Measurements from ENCODE around the gene GH2. TPM values are rescaled to one million over a fixed set of nuclear protein-coding genes. Genes with fewer than 3 reads are reported as not detected.

GH2 gene
- total and polyA plus RNA-seq, 2 donors from 2014 or later: not detected

DNA sequence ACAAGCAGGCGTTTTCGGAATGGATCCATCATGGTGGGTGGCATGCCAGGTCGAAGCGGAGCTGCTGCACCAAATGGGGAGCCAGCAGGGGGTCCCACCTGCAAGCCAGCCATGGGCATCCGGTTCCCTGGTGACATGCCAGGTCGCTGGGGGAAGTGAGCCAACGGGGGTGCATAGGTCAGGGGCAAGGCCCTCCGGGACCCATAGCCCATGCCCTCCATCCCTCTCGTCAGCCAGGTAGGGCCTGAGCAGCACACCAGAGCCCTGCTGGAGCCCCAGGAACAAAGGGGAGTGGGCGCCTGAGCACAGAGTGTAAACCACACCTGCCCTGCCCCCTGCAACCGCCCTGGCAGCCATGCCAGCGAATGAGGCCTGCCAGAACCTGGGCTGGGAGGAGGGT, 44.3 kb downstream of the GH2 start:
- H3K36me3 ChIP-seq (ENCODE audit: control insufficient read depth in 2 of 3, insufficient read depth in 3 of 3, low read length in 3 of 3): peaks cover 0 to 30% (median 23%) of the 10 kb centered on the region in 3 donors
- intact Hi-C loops (cut with DNase I): no loop called here
- FAIRE-seq: no peak
- H3K27ac ChIP-seq (ENCODE audit: low read depth in 2 of 2, low read length in 2 of 2): no peak overlapping the region
- TF ChIP-seq, protein P1, sequence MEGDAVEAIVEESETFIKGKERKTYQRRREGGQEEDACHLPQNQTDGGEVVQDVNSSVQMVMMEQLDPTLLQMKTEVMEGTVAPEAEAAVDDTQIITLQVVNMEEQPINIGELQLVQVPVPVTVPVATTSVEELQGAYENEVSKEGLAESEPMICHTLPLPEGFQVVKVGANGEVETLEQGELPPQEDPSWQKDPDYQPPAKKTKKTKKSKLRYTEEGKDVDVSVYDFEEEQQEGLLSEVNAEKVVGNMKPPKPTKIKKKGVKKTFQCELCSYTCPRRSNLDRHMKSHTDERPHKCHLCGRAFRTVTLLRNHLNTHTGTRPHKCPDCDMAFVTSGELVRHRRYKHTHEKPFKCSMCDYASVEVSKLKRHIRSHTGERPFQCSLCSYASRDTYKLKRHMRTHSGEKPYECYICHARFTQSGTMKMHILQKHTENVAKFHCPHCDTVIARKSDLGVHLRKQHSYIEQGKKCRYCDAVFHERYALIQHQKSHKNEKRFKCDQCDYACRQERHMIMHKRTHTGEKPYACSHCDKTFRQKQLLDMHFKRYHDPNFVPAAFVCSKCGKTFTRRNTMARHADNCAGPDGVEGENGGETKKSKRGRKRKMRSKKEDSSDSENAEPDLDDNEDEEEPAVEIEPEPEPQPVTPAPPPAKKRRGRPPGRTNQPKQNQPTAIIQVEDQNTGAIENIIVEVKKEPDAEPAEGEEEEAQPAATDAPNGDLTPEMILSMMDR (IDR thresholded peaks at IDR 0.05; ENCODE audit: borderline replicate concordance, extremely low read depth, insufficient read depth): no peak
- peaks cover 0 to 32% (median 21%) of the 10 kb centered on the region in 3 donors for H3K4me1 ChIP-seq (ENCODE audit: control insufficient read depth in 2 of 3, insufficient read depth in 2 of 3, low read depth in 1 of 3, low read length in 3 of 3)
- no peak overlapping the region for H3K9ac ChIP-seq (ENCODE audit: low read length in 3 of 3)
- H3K4me3 ChIP-seq (ENCODE audit: low read length in 3 of 3): no peak overlapping the region
- no peaks in the 10 kb centered on the region for H3K9me3 ChIP-seq (ENCODE audit: control insufficient read depth in 2 of 3, insufficient read depth in 1 of 3, low read length in 3 of 3)
- DNase-seq: peak in 1 of 5 donors; percentile 81
- no peaks in the 10 kb centered on the region for H3K27me3 ChIP-seq (ENCODE audit: control insufficient read depth, insufficient read depth, low read length)

DNA sequence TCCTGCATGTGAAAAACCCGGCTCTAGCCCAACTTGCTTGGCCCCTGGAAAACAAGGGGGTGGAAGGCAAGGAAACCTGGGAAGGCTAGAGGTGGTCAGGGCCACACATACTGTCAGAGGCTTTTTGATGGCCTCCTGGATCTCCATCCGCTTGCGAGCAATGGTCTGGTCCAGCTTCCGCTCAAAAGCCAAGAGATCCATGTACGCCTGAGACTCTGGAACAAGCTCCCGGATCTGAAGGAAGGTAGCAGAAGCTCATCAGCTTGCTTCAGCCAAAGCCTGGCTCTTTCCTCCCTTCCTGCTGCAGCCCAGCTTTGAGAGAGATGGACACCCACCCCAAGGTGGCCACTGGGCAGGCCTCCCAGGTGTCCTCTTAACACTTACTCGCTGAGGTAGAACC, 44.9 kb downstream of the GH2 start:
- Histone ChIP-seq H3K9ac (ENCODE audit: low read length in 3 of 3) (no peak overlapping the region), H3K36me3 (ENCODE audit: control insufficient read depth in 2 of 3, insufficient read depth in 3 of 3, low read length in 3 of 3) (peaks cover 0 to 36% (median 23%) of the 10 kb centered on the region in 3 donors), H3K9me3 (ENCODE audit: control insufficient read depth in 2 of 3, insufficient read depth in 1 of 3, low read length in 3 of 3) (no peaks in the 10 kb centered on the region), H3K27me3 (ENCODE audit: control insufficient read depth, insufficient read depth, low read length) (no peaks in the 10 kb centered on the region), H3K27ac (ENCODE audit: low read depth in 2 of 2, low read length in 2 of 2) (no peak overlapping the region), H3K4me3 (ENCODE audit: low read length in 3 of 3) (no peak overlapping the region), H3K4me1 (ENCODE audit: control insufficient read depth in 2 of 3, insufficient read depth in 2 of 3, low read depth in 1 of 3, low read length in 3 of 3) (peaks cover 0 to 32% (median 21%) of the 10 kb centered on the region in 3 donors)
- FAIRE-seq (no peak), DNase-seq (no peak)
- TF ChIP-seq, protein P1 (IDR thresholded peaks at IDR 0.05; ENCODE audit: borderline replicate concordance, extremely low read depth, insufficient read depth): no peak
- intact Hi-C loops (cut with DNase I): no loop called here

GRCh38 chr17:63835167-63835720, 46.5 kb downstream of the GH2 start:
- TF ChIP-seq, protein P1 (IDR thresholded peaks at IDR 0.05; ENCODE audit: borderline replicate concordance, extremely low read depth, insufficient read depth): no peak
- peaks cover 3 to 52% (median 37%) of the 10 kb centered on the region in 3 donors for H3K36me3 ChIP-seq (ENCODE audit: control insufficient read depth in 2 of 3, insufficient read depth in 3 of 3, low read length in 3 of 3)
- H3K27ac ChIP-seq (ENCODE audit: low read depth in 2 of 2, low read length in 2 of 2): no peak overlapping the region
- FAIRE-seq (no peak), DNase-seq (no peak)
- H3K4me1 ChIP-seq (ENCODE audit: control insufficient read depth in 2 of 3, insufficient read depth in 2 of 3, low read depth in 1 of 3, low read length in 3 of 3): peaks cover 0 to 18% (median 7%) of the 10 kb centered on the region in 3 donors
- no peak overlapping the region for H3K9ac ChIP-seq (ENCODE audit: low read length in 3 of 3)
- H3K27me3 ChIP-seq (ENCODE audit: control insufficient read depth, insufficient read depth, low read length): no peaks in the 10 kb centered on the region
- intact Hi-C loops (cut with DNase I): no loop called here
- no peak overlapping the region for H3K4me3 ChIP-seq (ENCODE audit: low read length in 3 of 3)
- H3K9me3 ChIP-seq (ENCODE audit: control insufficient read depth in 2 of 3, insufficient read depth in 1 of 3, low read length in 3 of 3): no peaks in the 10 kb centered on the region
